Panc1 (cell line): ENCODE data around the gene RIC8A. TPM values are rescaled to one million over a fixed set of nuclear protein-coding genes. Genes with fewer than 3 reads are reported as not detected.

ENCODE experiments used
- ATAC-seq: fragments of 200-7000 bp; cut with Tn5 transposase; 2 replicates; pipeline ENCODE4 v1.9.1; 2020; ENCODE audit warnings: mild to moderate bottlenecking, moderate library complexity
- BruUV-seq: library from RNA; stranded (reverse); fragments of 400-500 nt; replicated peaks from 2 replicates; lab custom pipeline; 2021; lab: Mats Ljungman, UMichigan
- CTCF ChIA-PET: fragments of 300-600 bp; sonication (Branson Sonifier 250); formaldehyde crosslinking; loops from one replicate; lab custom pipeline; 2022; ENCODE audit warnings: antibody characterized with exemption; lab: Charles Lee
- POLR2A ChIA-PET: fragments of 300-600 bp; sonication (Branson Sonifier 250); formaldehyde crosslinking; loops from one replicate; lab custom pipeline; 2022; ENCODE audit warnings: antibody characterized with exemption; lab: Charles Lee
- DNase-seq: peaks from one replicate; pipeline ENCODE4 v3.0.0-alpha.2; 2010; ENCODE audit warnings: low read depth, low spot score
- H3K27ac ChIP-seq: 2 replicates; pipeline ENCODE4 v1.5.1; 2011; ENCODE audit warnings: mild to moderate bottlenecking, low read length, inconsistent platforms
- H3K27me3 ChIP-seq: fragments of 200-500 bp; sonication (Bioruptor generic); 2 replicates; pipeline ENCODE4 v1.6.0; 2014; ENCODE audit warnings: low read length, inconsistent platforms; ENCODE audit not compliant: control insufficient read depth, insufficient read depth
- H3K36me3 ChIP-seq: fragments of 200-500 bp; sonication (Bioruptor generic); 2 replicates; pipeline ENCODE4 v1.5.1; 2014; ENCODE audit warnings: inconsistent platforms, mild to moderate bottlenecking, low read length, moderate library complexity; ENCODE audit not compliant: control insufficient read depth, insufficient read depth
- H3K4me1 ChIP-seq: 2 replicates; pipeline ENCODE4 v1.5.1; 2011; ENCODE audit warnings: inconsistent platforms, mild to moderate bottlenecking, low read length, moderate library complexity; ENCODE audit not compliant: control insufficient read depth, insufficient read depth
- H3K4me3 ChIP-seq, 2 experiments: 2 replicates each; pipeline ENCODE4 v1.5.1; 2011 to 2012; ENCODE audit warnings: low read depth in 2 of 2, low read length in 2 of 2, mild to moderate bottlenecking in 2 of 2, inconsistent platforms in 1 of 2, moderate library complexity in 1 of 2
- H3K9me3 ChIP-seq: fragments of 200-500 bp; sonication (Bioruptor generic); 2 replicates; pipeline ENCODE4 v1.5.1; 2014; ENCODE audit warnings: low read depth, mild to moderate bottlenecking, inconsistent platforms, low read length, moderate library complexity; ENCODE audit not compliant: control insufficient read depth, insufficient read depth
- POLR2AphosphoS5 ChIP-seq: IDR thresholded peaks from 2 replicates; pipeline ENCODE4 v1.6.1; 2012; ENCODE audit warnings: mild to moderate bottlenecking, low read depth, low read length, moderate library complexity
- REST ChIP-seq, 2 experiments: IDR thresholded peaks; 2 replicates each; pipeline ENCODE4 v1.6.1; 2011 to 2012; ENCODE audit warnings: low read depth in 2 of 2, control low read depth in 1 of 2, low read length in 1 of 2, mild to moderate bottlenecking in 1 of 2, moderate library complexity in 1 of 2; ENCODE audit not compliant: insufficient read depth in 1 of 2
- SIN3A ChIP-seq: IDR thresholded peaks from 2 replicates; pipeline ENCODE4 v1.6.1; 2012; ENCODE audit warnings: low read depth, mild to moderate bottlenecking, low read length, moderate library complexity, borderline replicate concordance; ENCODE audit not compliant: insufficient read depth
- TCF7L2 ChIP-seq: IDR thresholded peaks from 2 replicates; pipeline ENCODE4 v1.6.1; 2011; ENCODE audit warnings: mild to moderate bottlenecking, low read depth, low read length, inconsistent platforms
- in situ Hi-C: cut with HindIII; loops from 2 replicates; pipeline ENCODE4 v1.10.0; 2016; ENCODE audit warnings: low sequenced_read_pairs, low pct_unique_long_range_greater_than_20kb
- intact Hi-C: fragments of 100-400 bp; cut with micrococcal nuclease; formaldehyde crosslinking; loops from one replicate; pipeline ENCODE4 v1.10.0; 2022; ENCODE audit not compliant: unreplicated experiment
- total RNA-seq: library from RNA; stranded (reverse); gene quantifications from one replicate; pipeline ENCODE4 v1.2.1, GENCODE V29; 2021; ENCODE audit not compliant: unreplicated experiment
- TF ChIP-seq, protein P1 (sequence below): fragments of 450-650 bp; IDR thresholded peaks from 2 replicates; pipeline ENCODE4 v1.5.1; 2017; ENCODE audit warnings: mild to moderate bottlenecking

RIC8A gene
- total RNA-seq, 1 experiment from 2014 or later = 264 TPM

- POLR2A ChIA-PET = no interaction called here
- H3K4me1 ChIP-seq = peaks cover 21% of the 10 kb centered on the region
- TF ChIP-seq, protein P1, sequence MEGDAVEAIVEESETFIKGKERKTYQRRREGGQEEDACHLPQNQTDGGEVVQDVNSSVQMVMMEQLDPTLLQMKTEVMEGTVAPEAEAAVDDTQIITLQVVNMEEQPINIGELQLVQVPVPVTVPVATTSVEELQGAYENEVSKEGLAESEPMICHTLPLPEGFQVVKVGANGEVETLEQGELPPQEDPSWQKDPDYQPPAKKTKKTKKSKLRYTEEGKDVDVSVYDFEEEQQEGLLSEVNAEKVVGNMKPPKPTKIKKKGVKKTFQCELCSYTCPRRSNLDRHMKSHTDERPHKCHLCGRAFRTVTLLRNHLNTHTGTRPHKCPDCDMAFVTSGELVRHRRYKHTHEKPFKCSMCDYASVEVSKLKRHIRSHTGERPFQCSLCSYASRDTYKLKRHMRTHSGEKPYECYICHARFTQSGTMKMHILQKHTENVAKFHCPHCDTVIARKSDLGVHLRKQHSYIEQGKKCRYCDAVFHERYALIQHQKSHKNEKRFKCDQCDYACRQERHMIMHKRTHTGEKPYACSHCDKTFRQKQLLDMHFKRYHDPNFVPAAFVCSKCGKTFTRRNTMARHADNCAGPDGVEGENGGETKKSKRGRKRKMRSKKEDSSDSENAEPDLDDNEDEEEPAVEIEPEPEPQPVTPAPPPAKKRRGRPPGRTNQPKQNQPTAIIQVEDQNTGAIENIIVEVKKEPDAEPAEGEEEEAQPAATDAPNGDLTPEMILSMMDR = no peak
- TF ChIP-seq POLR2AphosphoS5 (no peak), SIN3A (no peak), TCF7L2 (no peak), REST (IDR thresholded peaks at IDR 0.05; ENCODE audit: insufficient read depth in 1 of 2, low read depth in 2 of 2, low read length in 1 of 2) (no peak)
- H3K9me3 ChIP-seq = no peaks in the 10 kb centered on the region
- intact Hi-C loops (loop anchor here (10.0 kb wide), 1 partner anchor 141 kb away; no protein-coding TSS in a partner anchor), in situ Hi-C loops (no loop called here)
- DNase-seq (no peak), ATAC-seq (no peak)
- peaks cover 34% of the 10 kb centered on the region for H3K36me3 ChIP-seq
- H3K27me3 ChIP-seq = no peaks in the 10 kb centered on the region
- BruUV-seq = TSS peak; percentile 6
- H3K27ac ChIP-seq = no peak overlapping the region
- CTCF ChIA-PET = no interaction called here
- no peak overlapping the region for H3K4me3 ChIP-seq
Measured at GRCh38 chr11:214083-214482, 6.6 kb downstream of the RIC8A start.

DNA sequence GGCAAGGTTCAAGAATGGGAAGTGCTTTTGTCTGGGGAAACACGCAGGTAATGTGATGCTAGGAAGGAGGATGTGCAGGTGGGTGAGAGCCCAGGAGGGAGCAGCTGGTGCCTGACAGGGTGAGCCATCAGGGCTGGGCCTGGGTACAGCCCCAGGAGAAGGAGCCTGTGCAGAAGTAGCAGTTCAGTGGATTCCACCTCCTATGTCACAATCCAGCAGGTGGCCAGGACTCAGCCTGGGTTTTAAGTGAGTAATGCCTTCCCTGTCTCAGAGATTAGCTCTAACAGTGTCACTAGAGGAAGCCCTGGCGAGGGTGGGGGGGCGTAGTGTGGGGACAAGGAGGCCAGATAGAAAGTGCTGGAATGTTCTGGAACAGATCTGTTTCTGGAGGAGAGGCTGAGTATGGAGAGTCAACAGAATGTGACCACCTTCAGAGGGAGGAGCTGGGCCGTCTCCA is 8.1 kb downstream of the RIC8A start:
- intact Hi-C loops (loop anchor here (10.0 kb wide), 1 partner anchor 139 kb away; no protein-coding TSS in a partner anchor), in situ Hi-C loops (no loop called here)
- POLR2A ChIA-PET = interaction anchor here (0.5 to 1.1 kb wide), 6 partner anchors 14 to 303 kb away, joined by 3 to 5 read pairs (median 3); no protein-coding TSS in a partner anchor
- H3K4me1 ChIP-seq = peaks cover 7% of the 10 kb centered on the region
- DNase-seq = no peak
- peak; percentile 40 for ATAC-seq
- H3K27me3 ChIP-seq = no peaks in the 10 kb centered on the region
- H3K4me3 ChIP-seq = no peak overlapping the region
- no peak overlapping the region for H3K27ac ChIP-seq
- TF ChIP-seq SIN3A = 0 out of 2 replicates have a peak, but pooled peaks have one; percentile 74
- no peak for TF ChIP-seq TCF7L2
- TF ChIP-seq, protein P1 = no peak
- TF ChIP-seq POLR2AphosphoS5 = peak; percentile 84; the same call in 1 of the 2 replicates
- TF ChIP-seq REST (IDR thresholded peaks at IDR 0.05; ENCODE audit: insufficient read depth in 1 of 2, low read depth in 2 of 2, low read length in 1 of 2) = no peak
- CTCF ChIA-PET = interaction anchor here (0.8 to 1.2 kb wide), 2 partner anchors 19 to 91 kb away, joined by 3 read pairs; no protein-coding TSS in a partner anchor
- BruUV-seq = no TSS peak
- H3K36me3 ChIP-seq = peaks cover 25% of the 10 kb centered on the region
- H3K9me3 ChIP-seq = no peaks in the 10 kb centered on the region
